Activated CD8-positive, alpha-beta memory T cell treated with anti-CD3 and anti-CD28 coated beads, Interleukin-2, amount 50 U/mL, for 4 hours (primary cell): ENCODE data around the gene RAET1G.
"Not testable (repeated sequence)": the region's sequence is repeated elsewhere in the genome, so short reads cannot be mapped to it uniquely, and the experiment has no call there.

Experiments used
- DNase-seq: peaks from one replicate; pipeline ENCODE4 v3.0.0-alpha.2; 2020

The RAET1G gene

DNA sequence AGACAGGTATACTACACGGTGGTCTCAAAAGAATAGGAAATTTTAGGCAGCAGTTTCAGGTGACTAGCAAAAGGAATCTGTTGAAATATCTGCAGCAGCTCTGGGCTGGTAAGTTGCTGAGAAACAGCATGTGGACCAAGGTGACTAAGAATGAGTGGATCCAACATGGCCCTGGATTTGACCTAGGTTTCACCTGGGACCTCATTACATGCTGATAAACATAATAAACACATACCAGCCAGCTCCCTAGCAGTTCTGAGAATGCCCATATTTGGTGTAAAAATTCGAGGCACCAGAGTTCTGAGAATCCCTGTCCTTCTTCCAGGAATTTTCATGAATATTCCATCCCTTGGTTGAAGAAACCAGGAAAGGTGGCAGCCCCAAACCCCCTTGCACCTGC lies 30.5 kb upstream of the RAET1G start:
- DNase-seq, result not testable (repeated sequence)

DNA sequence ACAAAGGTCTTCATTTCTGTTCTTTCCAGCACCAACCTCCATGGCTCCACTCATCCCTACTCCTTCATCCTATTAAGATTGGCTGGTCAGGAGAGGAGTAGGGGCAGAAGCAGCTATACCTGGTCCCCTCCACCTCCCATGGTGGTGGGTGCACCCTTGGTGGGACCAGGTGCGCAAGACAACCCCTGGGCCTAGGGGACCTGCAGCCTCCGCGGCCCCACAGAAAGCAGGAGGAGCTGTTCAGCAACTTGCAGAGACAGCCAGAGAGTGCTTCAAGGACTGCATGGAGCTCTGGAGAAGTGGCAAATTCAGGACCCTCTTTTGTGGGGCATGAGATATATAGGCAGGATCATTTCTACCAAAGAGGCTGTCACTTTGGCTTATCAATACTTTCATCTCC lies 28.7 kb upstream of the RAET1G start:
- DNase-seq, result no peak

DNA sequence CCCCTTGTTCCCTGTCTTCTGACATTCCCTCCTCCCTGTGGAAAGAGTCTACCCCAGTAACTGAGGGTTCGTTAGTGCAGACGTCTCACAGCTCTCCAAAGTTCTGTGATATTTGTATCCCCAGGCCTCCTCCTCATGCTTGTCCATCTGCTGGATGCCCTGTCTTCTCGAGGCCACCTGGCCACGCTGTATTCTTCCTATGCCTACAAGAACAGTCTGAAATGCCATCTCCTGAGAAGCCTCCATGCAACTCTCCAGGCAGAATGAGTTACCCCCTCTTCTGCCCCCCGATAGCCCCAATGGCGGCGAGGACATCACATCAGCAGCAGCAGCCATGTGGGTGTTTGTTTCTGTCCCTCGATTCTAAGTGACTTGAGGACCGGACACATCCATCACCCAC lies 28.2 kb upstream of the RAET1G start:
- DNase-seq, result no peak

DNA sequence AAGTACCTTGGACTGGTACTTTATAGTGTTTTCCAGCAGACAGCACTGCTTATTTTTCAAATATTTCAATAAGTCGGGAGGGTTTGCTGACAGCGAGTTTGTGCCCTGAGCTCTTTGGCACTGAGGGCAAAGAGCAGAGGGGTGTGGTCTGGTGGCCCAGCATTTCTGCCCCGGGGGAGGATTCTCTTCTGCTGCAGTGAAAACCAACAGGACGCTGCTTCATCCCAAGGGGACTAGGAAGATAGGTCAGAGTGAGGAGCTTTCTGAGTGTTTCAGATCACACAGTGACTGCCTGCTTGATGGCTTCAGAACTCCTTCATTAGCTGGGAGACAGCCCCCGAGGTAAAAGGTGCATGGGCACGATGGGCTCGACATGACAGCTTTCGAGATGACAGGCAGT lies 27.5 kb upstream of the RAET1G start:
- DNase-seq, result no peak

GRCh38 chr6:149948616-149949015 lies 25.7 kb upstream of the RAET1G start:
- no peak for DNase-seq

DNA sequence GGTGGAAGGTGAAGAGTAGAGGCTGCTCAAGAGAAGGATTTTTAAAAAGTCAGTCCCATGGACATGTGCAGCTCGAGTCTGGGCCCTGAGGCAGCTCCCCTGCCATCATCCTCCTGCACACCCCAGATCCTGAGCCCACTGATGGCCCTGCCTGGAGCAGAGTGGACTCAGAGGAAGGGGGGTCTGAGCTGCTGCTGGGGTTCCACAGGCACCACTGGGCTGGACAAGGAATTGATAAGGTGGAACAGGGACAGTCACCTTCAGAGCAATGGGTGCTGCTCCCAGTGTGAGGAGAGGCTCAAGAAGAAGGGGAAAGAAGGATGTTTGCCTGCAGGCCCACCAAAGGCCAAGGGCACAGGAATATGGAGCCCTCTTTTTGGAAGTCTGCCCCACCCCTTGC lies 25.1 kb upstream of the RAET1G start:
- no peak for DNase-seq

DNA sequence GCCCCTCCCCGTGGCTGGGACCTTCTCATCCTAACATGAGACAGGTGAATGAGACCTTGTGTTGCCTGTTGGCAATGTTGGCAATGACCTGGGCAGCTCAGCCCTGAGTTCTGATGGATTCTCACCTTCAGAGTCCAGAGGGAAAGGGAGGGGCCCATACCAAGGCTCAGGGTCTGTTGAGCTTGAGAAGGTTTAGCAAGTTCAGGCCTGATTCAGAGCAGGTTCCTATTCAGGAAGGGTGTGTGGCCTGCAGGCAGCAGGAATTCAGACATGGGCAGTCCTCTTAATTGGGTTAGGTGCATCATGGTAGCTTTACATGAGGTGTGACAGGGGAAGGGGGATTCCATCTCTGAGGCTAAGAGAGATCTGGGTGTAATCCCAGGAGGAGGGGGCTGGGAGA lies 24.6 kb upstream of the RAET1G start:
- not testable (repeated sequence) for DNase-seq

GRCh38 chr6:149946631-149947030 lies 23.7 kb upstream of the RAET1G start:
- not testable (repeated sequence) for DNase-seq

DNA sequence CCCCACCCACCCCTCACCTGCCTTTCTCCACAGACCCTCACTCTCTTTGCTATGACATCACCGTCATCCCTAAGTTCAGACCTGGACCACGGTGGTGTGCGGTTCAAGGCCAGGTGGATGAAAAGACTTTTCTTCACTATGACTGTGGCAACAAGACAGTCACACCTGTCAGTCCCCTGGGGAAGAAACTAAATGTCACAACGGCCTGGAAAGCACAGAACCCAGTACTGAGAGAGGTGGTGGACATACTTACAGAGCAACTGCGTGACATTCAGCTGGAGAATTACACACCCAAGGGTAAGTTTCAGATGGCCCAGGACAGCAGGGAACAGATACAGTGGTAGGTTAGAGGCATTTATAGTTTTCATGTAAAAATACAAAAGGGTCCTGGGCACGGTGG lies 22.4 kb upstream of the RAET1G start:
- DNase-seq, result not testable (repeated sequence)

GRCh38 chr6:149943321-149943720 lies 20.4 kb upstream of the RAET1G start:
- DNase-seq, result not testable (repeated sequence)

- DNase-seq, result no peak
Measured at GRCh38 chr6:149942461-149942829, 19.5 kb upstream of the RAET1G start.

DNA sequence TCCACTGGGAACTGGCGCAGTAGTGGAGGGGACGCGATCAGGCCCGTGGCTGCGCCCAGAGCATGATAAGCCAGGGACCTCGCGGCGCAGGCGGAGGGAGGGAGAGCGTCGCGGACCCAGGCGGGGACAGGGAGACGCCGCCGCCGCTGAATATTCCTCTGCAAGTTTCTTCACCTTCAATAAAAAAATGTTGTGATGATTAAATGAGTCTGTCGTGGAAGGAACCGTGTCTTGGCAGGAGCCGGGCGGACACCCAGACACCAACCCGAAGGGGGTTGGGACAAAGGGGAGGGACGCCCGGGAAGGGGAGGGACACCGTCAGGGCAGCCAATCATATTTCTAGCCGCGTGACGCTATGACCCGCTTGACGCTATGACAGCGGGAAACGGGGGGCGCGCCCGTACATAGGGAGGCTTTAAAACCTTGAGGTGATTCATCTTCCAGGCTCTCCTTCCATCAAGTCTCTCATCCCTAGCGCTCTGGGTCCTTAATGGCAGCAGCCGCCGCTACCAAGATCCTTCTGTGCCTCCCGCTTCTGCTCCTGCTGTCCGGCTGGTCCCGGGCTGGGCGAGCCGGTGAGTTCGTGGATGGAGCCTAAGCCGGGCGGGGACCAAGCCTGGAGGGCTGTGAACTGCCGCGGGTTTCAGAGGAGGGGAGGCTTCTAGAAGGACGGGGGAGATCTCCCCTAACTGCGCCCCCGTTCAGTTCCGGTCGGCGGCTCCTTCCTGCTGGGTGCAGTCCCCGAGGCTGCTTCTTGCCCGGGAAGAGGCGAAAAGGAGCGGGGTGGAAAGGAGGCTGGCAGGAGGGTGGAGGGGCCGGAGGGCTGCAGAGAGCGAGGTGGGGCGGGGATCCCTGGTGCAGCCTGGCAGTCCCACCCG lies 18.9 kb upstream of the RAET1G start, which contains the start of gene ULBP2:
Gene ULBP2 (plus strand): TSS at position 432 of the 878 bp plus-strand sequence. CDS start 59 bp downstream, at position 491.
- DNase-seq, result peak; percentile 93

DNA sequence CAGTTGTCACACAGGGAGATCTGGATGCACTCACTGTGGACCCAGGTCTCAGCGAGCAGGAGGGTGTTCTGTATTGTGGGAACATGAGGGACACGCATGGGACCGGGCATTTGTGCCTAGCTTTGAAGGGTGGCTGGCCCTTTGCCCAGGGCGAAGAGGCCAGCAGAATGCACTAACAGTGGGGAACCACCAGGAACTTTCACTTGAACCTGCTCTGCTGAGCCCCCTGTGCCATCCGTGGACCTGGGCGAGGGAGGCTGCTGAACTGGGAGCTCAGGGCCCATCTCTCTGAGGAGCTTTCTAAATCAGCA lies 17.7 kb upstream of the RAET1G start:
- no peak for DNase-seq

DNA sequence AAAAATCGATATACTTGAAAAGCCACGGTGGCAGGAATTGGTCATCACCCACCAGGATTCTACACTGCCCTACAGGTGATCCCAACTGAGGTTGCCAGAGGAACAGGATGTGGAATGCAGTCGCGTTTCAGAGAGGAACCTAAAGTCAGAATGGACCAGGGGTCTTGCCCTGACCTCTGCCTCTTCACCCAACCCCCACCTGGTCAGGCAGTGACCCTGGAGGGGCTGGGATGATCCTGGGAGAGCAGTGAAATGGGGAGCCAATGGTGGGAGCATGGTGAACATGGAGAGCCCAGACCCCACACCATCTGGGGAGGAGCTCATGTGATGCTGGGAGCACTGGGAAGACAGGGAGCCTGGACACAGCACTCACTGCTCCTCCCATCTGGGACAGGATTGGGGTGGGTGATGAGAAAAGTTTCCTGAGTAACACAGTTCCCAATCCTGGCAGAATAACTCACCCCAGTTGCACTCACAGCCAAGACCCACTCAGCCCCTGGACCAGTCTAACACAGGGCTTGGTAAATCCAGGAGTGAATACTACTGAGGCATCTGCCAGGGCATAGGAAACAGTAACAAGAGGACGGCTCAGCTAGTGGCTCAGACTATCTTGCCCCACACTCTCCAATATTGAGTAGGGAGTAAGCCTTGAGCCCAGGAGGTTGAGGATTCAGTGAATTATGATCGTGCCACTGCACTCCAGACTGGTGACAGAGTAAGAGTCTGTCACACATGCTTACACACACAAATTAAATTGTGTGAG lies 17.2 kb upstream of the RAET1G start:
- DNase-seq, result no peak

GRCh38 chr6:149939356-149939648 lies 16.4 kb upstream of the RAET1G start:
- no peak for DNase-seq

GRCh38 chr6:149938571-149939355 lies 15.8 kb upstream of the RAET1G start:
- peak; percentile 43 for DNase-seq

GRCh38 chr6:149938013-149938570 lies 15.2 kb upstream of the RAET1G start:
- not testable (repeated sequence) for DNase-seq

- DNase-seq, result no peak
Measured at GRCh38 chr6:149936743-149937142, 13.8 kb upstream of the RAET1G start.

- DNase-seq, result no peak
Measured at GRCh38 chr6:149935668-149936067, 12.7 kb upstream of the RAET1G start.

GRCh38 chr6:149935246-149935645 lies 12.3 kb upstream of the RAET1G start:
- no peak for DNase-seq

- DNase-seq, result peak; percentile 73
Measured at GRCh38 chr6:149934249-149935156, 11.6 kb upstream of the RAET1G start.

- no peak for DNase-seq
Measured at GRCh38 chr6:149933461-149933860, 10.5 kb upstream of the RAET1G start.
